A549 (cell line): Measurements from ENCODE around the gene CADM2.

ENCODE experiments used
- CHD4 ChIP-seq: fragments of 200-600 bp; sonication (generic); IDR thresholded peaks from 2 replicates; pipeline ENCODE4 v1.6.1; 2016; ENCODE audit warnings: antibody characterized with exemption, mild to moderate bottlenecking, borderline replicate concordance
- HDAC2 ChIP-seq: fragments of 200-600 bp; sonication (generic); IDR thresholded peaks from 2 replicates; pipeline ENCODE4 v1.6.1; 2016
- HOXA7 ChIP-seq: fragments of 250-450 bp; sonication (Bioruptor Pico); IDR thresholded peaks from 2 replicates; pipeline ENCODE4 v1.5.0; 2020; ENCODE audit warnings: mild to moderate bottlenecking, moderate library complexity
- JUN ChIP-seq, 2 experiments: fragments of >200 bp; sonication (Bioruptor Twin); formaldehyde crosslinking; IDR thresholded peaks; 2 replicates in 1 of 2; 3 replicates in 1 of 2; pipeline ENCODE4 v1.6.1; 2016 to 2017
- KDM1A ChIP-seq: fragments of 200-600 bp; sonication (generic); IDR thresholded peaks from 2 replicates; pipeline ENCODE4 v1.6.1; 2016; ENCODE audit warnings: low read depth, mild to moderate bottlenecking
- MAX ChIP-seq: IDR thresholded peaks from 2 replicates; pipeline ENCODE4 v1.6.1; 2012
- NFE2L2 ChIP-seq: fragments of 150-350 bp; conservative IDR thresholded peaks from 2 replicates; pipeline ENCODE4 v1.6.1; 2014; ENCODE audit warnings: low read length
- POLR2A ChIP-seq: IDR thresholded peaks from 2 replicates; pipeline ENCODE4 v1.6.1; 2012; ENCODE audit warnings: mild to moderate bottlenecking, low read length
- RAD21 ChIP-seq, 2 experiments: fragments of >200 bp in 1 of 2; sonication (Bioruptor Twin) in 1 of 2; formaldehyde crosslinking in 1 of 2; IDR thresholded peaks in 1 of 2; conservative IDR thresholded peaks in 1 of 2; 2 replicates in 1 of 2; 3 replicates in 1 of 2; pipeline ENCODE4 v1.6.1; 2012 to 2018; ENCODE audit warnings: inconsistent platforms in 1 of 2
- RFX5 ChIP-seq: fragments of 450-650 bp; IDR thresholded peaks from 2 replicates; pipeline ENCODE4 v1.7.1; 2014; ENCODE audit warnings: antibody characterized with exemption, mild to moderate bottlenecking, moderate library complexity
- SREBF2 ChIP-seq: fragments of 450-650 bp; IDR thresholded peaks from 2 replicates; pipeline ENCODE4 v1.6.1; 2014; ENCODE audit warnings: mild to moderate bottlenecking, moderate library complexity
- TF ChIP-seq, protein P1 (sequence below): fragments of >200 bp; sonication (Bioruptor Twin); formaldehyde crosslinking; IDR thresholded peaks from 3 replicates; pipeline ENCODE4 v1.5.1; 2016

- TF ChIP-seq SREBF2 = no peak
- TF ChIP-seq, protein P1, sequence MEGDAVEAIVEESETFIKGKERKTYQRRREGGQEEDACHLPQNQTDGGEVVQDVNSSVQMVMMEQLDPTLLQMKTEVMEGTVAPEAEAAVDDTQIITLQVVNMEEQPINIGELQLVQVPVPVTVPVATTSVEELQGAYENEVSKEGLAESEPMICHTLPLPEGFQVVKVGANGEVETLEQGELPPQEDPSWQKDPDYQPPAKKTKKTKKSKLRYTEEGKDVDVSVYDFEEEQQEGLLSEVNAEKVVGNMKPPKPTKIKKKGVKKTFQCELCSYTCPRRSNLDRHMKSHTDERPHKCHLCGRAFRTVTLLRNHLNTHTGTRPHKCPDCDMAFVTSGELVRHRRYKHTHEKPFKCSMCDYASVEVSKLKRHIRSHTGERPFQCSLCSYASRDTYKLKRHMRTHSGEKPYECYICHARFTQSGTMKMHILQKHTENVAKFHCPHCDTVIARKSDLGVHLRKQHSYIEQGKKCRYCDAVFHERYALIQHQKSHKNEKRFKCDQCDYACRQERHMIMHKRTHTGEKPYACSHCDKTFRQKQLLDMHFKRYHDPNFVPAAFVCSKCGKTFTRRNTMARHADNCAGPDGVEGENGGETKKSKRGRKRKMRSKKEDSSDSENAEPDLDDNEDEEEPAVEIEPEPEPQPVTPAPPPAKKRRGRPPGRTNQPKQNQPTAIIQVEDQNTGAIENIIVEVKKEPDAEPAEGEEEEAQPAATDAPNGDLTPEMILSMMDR = no peak
- no peak for TF ChIP-seq HDAC2
- no peak for TF ChIP-seq JUN (IDR thresholded peaks at IDR 0.05)
- TF ChIP-seq RFX5 = no peak
- no peak for TF ChIP-seq CHD4
- no peak for TF ChIP-seq POLR2A
- TF ChIP-seq HOXA7 = no peak
- TF ChIP-seq MAX = no peak
- no peak for TF ChIP-seq KDM1A
- no peak for TF ChIP-seq NFE2L2
- no peak for TF ChIP-seq RAD21 (conservative IDR thresholded peaks at IDR 0.05 in 1 of 2, IDR thresholded peaks at IDR 0.05 in 1 of 2)
Measured at GRCh38 chr3:85208650-85209049, 249.9 kb downstream of the CADM2 start.
